IPS DF 4.7 (cell line): Measurements from ENCODE around the gene RAB30.
A peak's percentile ranks its signal among the peaks of the same experiment; 100 is the strongest.
"Not testable (repeated sequence)": the region's sequence is repeated elsewhere in the genome, so short reads cannot be mapped to it uniquely, and the experiment has no call there.

Experiments used
- DNase-seq: peaks from one replicate; pipeline ENCODE4 v3.0.0-alpha.2; 2013; ENCODE audit warnings: low spot score; ENCODE audit errors: extremely low read depth

The RAB30 gene

GRCh38 chr11:82949352-82949751 lies 122.3 kb downstream of the RAB30 start:
- no peak for DNase-seq

- DNase-seq: no peak
Observed at GRCh38 chr11:82945682-82946081, 126.0 kb downstream of the RAB30 start.

- not testable (repeated sequence) for DNase-seq
Observed at GRCh38 chr11:82945041-82945440, 126.7 kb downstream of the RAB30 start.

- DNase-seq: no peak
Observed at GRCh38 chr11:82944198-82944597, 127.5 kb downstream of the RAB30 start.

GRCh38 chr11:82943430-82943829 lies 128.3 kb downstream of the RAB30 start:
- DNase-seq: not testable (repeated sequence)

- DNase-seq: no peak
Observed at GRCh38 chr11:82942376-82942775, 129.3 kb downstream of the RAB30 start.

- no peak for DNase-seq
Observed at GRCh38 chr11:82939456-82939855, 132.2 kb downstream of the RAB30 start.

- DNase-seq: no peak
Observed at GRCh38 chr11:82937554-82937953, 134.1 kb downstream of the RAB30 start.

GRCh38 chr11:82936261-82936660 lies 135.4 kb downstream of the RAB30 start:
- DNase-seq: no peak

GRCh38 chr11:82932564-82932963 lies 139.1 kb downstream of the RAB30 start:
- DNase-seq: no peak

GRCh38 chr11:82930734-82931133 lies 141.0 kb downstream of the RAB30 start:
- DNase-seq: no peak

GRCh38 chr11:82930229-82930628 lies 141.5 kb downstream of the RAB30 start:
- no peak for DNase-seq

- DNase-seq: no peak
Observed at GRCh38 chr11:82929121-82929520, 142.6 kb downstream of the RAB30 start.

GRCh38 chr11:82927264-82927880 lies 144.3 kb downstream of the RAB30 start:
- peak; percentile 19 for DNase-seq

- no peak for DNase-seq
Observed at GRCh38 chr11:82924522-82925224, 147.0 kb downstream of the RAB30 start.
